Duodenal mucosa (tissue), 2 donors: Measurements from ENCODE around the gene SUMF1.

Experiments
- H3K27ac ChIP-seq: one replicate; pipeline ENCODE4 v1.7.0; 2013; ENCODE audit warnings: low read depth, low read length
- H3K27me3 ChIP-seq, 2 donors: one replicate each; pipeline ENCODE4 v1.7.0; 2013; ENCODE audit warnings: low read length in 2 of 2, control low read depth in 1 of 2; ENCODE audit not compliant: insufficient read depth in 2 of 2, control insufficient read depth in 1 of 2
- H3K36me3 ChIP-seq, 2 donors: one replicate each; pipeline ENCODE4 v1.7.0; 2013; ENCODE audit warnings: low read length in 2 of 2, control low read depth in 1 of 2; ENCODE audit not compliant: insufficient read depth in 2 of 2, control insufficient read depth in 1 of 2
- H3K4me1 ChIP-seq, 2 donors: one replicate each; pipeline ENCODE4 v1.7.0; 2013; ENCODE audit warnings: low read length in 2 of 2, control low read depth in 1 of 2; ENCODE audit not compliant: insufficient read depth in 2 of 2, control insufficient read depth in 1 of 2
- H3K4me3 ChIP-seq, 2 donors: one replicate each; pipeline ENCODE4 v1.7.0; 2013; ENCODE audit warnings: low read length in 2 of 2, low read depth in 1 of 2
- H3K9ac ChIP-seq, 2 donors: one replicate each; pipeline ENCODE4 v1.7.0; 2013; ENCODE audit warnings: low read length in 2 of 2, low read depth in 1 of 2
- H3K9me3 ChIP-seq, 2 donors: one replicate each; pipeline ENCODE4 v1.7.0; 2013; ENCODE audit warnings: low read length in 2 of 2, control low read depth in 1 of 2; ENCODE audit not compliant: control insufficient read depth in 1 of 2

Gene SUMF1

DNA sequence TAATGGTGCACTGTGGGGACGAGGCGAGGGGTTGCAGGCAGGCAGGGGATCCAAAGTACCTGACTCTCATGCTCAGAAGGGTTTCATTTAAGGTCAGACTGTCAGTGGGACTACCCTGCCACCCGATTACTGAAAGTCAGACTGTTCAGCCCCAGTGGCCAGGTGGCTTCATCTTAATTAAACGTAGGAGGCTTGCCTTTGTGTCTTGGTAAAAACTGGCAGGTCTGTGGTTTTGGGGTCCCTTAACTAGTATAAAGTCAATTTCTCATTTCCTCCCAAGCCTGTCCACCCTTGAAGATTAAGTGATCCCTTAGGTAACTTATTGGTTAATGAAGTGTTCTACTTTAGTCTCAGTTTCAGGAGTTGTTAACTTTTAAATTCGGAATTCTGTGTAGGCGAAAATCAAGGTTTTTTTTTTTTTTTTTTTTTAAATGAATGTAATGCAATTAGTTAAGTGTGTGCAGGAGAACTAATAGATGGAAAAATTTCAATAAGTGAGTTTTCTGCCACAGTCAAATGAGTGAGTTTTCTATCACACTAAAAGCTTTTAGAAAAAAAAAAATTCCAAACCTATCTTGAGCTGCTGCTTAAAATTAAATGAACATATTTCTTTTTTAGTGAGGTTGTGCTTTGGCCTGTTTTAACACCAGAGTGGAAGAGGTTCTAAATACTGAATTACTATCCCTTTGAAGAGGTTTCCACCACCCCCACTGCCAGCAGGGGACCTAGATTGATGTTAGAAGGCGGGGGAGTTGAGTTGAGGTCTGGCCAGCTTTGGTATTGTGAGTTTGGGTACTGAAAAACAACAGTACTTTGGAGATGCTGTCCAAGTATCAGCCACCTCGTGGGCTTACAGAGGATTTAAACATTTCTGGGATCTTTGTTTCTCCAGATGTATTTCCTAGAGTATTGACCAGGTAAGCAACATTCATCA, 41.2 kb upstream of the SUMF1 start:
- no peak overlapping the region for H3K27ac ChIP-seq

DNA sequence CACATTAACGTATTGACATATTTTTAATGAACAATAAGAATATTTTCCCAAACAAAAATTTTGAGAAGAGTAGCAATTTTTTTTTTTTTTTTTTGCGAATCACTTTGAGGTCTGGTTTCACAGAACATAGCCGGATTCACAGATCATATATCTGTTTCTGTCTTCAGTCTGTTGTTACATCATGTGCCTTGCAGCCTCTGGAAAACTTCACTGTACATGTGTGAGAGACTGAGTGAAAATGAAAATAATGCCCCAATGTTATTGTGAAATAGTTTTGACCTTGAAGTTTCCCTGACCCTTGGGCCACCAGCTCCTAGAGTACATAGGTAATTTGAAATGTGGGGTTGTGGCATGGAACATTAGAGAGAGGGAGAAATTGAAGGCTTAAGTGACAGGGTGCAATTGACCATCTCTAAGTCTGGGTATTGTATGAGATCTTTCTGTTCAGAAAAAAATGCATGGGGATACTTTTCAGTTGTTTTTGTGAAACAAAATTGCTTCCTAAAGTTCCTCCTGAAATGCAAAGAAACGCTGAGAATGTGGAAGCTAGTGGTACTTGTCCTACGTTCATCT, 40.0 kb upstream of the SUMF1 start:
- Histone ChIP-seq H3K4me1 (peaks cover 15 to 34% of the 10 kb centered on the region in 2 donors), H3K9ac (no peak overlapping the region), H3K9me3 (no peaks in the 10 kb centered on the region), H3K27me3 (no peaks in the 10 kb centered on the region), H3K36me3 (no peaks in the 10 kb centered on the region), H3K27ac (no peak overlapping the region), H3K4me3 (no peak overlapping the region)

More for the DNA sequence above, 41.2 kb upstream of the SUMF1 start:
- Histone ChIP-seq H3K36me3 (no peaks in the 10 kb centered on the region), H3K4me3 (no peak overlapping the region), H3K9ac (no peak overlapping the region), H3K27me3 (no peaks in the 10 kb centered on the region), H3K9me3 (no peaks in the 10 kb centered on the region), H3K4me1 (peaks cover 15 to 30% of the 10 kb centered on the region in 2 donors)

DNA sequence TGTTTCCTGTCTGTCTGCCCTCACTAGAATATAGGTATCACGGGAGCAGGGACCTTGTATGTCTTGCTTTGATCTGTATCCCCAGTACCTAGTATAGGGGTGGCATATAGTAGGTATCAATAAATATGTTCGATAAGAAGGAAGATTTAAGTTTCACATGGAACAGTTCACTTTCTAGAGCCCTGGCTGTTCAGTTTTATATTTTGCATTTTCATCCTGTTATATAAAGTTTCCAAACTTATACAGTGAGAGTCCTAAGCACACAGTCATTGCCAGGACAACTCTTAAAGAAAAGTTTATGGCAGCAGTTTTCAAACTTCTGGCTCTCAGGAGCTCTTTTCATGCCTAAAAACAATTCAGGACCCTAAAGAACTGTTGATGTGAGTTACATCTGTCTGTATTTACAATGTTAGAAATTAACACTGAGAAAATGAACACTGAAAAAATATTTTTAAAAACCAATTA, 39.5 kb upstream of the SUMF1 start:
- H3K9me3 ChIP-seq = no peaks in the 10 kb centered on the region
- H3K36me3 ChIP-seq = no peaks in the 10 kb centered on the region
- H3K4me3 ChIP-seq = no peak overlapping the region
- H3K9ac ChIP-seq = no peak overlapping the region
- H3K27me3 ChIP-seq = no peaks in the 10 kb centered on the region
- no peak overlapping the region for H3K27ac ChIP-seq
- H3K4me1 ChIP-seq = peaks cover 20 to 34% of the 10 kb centered on the region in 2 donors

DNA sequence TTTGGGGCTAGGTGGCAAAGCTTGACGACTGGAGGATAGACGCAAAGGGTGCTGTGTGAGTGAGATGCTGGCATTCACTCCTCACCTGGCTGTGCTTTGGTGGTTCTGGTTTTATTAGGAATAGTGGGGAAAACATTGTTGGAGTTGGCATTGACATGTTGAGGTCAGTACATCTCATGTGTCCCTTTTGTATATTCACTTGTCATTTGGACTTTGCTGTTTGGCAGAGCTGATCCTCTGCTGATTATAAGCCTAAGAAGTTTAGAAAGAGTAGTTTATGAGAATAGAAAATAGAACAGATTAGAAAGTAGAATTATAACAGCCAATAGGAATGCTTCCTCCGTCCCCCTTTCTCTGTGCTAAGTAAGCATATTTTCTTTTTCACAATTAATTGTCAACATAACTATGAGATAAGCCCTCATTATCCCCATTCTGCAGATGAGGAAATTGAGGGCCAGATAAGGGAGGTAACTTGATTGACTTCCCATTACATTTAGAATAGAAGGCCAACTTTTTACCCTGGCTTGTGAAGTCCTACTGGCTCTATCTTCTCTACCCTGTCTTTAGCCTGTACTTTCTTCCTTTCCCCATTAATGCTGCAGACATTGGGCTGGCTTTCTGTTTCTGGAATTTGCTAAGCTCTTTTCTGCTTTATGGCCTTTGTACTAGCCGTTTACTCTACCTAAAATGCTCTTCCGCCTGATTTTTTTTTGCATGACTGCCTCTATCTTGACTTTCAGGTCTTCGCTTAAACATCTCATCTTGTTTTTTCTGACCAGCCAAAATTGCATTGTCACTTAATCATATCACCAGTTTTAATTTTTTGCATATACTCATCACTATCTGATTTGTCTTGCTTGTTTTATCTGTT, 38.9 kb upstream of the SUMF1 start:
- no peak overlapping the region for H3K27ac ChIP-seq

DNA sequence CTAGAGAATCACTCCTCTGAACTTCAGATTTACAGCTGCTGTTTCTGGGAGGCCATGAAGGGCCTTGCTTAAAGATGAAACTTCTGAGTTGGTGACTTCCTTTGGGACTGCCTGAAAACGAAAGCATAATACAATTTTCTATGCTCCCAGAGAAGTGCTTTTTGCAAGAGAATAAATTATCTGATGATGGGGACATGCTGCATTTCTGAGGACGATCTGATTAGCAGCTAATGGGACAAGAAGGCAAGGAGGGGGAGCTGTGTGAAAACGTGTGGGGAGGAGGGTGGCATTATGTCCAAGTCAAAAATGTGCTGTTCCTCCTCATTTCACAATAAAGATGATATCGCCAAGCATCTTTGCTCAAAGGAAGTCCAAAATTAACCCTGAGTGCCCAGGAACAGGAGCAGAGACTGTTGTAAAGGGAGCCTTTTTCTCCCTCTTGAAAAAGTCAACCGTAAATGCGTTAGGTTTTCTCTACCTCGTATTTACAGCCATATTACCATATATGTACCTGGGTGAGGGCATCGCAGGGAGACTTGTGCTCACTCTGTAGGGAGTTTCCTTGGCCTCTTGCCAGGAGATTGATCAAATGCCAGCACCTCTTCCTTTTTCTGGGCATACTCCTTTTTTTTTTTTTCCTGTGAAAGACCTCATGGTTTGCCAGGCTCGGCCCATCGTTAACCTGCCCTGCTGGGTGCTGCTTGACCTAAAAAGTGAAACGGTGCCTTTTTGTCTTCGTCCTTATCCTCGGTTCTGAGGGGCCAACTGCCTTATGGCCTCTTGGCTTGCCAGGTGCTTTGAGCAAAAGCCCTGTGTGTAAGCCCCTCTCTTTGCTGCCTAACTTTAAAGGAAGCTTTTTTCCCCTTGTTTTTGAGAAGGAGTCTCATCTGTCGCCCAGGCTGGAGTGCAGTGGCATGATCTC, 37.5 kb upstream of the SUMF1 start:
- peak overlapping the region; percentile 47 to 56 for H3K4me3 ChIP-seq
- H3K27ac ChIP-seq = peak overlapping the region; percentile 33
- H3K9me3 ChIP-seq = no peaks in the 10 kb centered on the region
- peaks cover 0 to 4% of the 10 kb centered on the region in 2 donors for H3K36me3 ChIP-seq
- H3K27me3 ChIP-seq = no peaks in the 10 kb centered on the region
- peak overlapping the region; percentile 21 to 45 for H3K9ac ChIP-seq
- peaks cover 24 to 34% of the 10 kb centered on the region in 2 donors for H3K4me1 ChIP-seq

More for the DNA sequence above, 38.9 kb upstream of the SUMF1 start:
- H3K9me3 ChIP-seq = no peaks in the 10 kb centered on the region
- peaks cover 24 to 34% of the 10 kb centered on the region in 2 donors for H3K4me1 ChIP-seq
- H3K36me3 ChIP-seq = peaks cover 0 to 4% of the 10 kb centered on the region in 2 donors
- H3K9ac ChIP-seq = no peak overlapping the region
- H3K4me3 ChIP-seq = no peak overlapping the region
- no peaks in the 10 kb centered on the region for H3K27me3 ChIP-seq

DNA sequence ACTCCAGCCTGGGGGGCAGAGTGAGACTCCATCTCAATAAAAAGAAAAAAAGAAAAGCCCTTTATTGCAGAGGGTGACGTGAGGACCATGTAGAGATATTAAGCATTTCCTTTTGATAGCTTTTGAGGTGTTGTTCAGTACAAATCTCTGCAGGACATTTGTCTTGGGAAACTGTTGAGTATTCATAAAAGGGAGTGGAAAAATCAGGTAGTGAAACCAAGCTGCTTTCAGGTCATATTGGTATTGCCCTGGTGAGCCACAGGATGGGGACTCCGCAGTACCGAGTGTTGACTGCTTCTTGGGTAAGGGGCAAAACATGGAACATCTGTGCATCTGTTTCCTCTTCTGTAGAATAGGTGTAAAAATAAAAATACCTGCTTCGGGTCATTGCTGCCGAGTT, 36.0 kb upstream of the SUMF1 start:
- H3K36me3 ChIP-seq = peaks cover 0 to 4% of the 10 kb centered on the region in 2 donors
- peaks cover 24 to 33% of the 10 kb centered on the region in 2 donors for H3K4me1 ChIP-seq
- no peaks in the 10 kb centered on the region for H3K9me3 ChIP-seq
- no peaks in the 10 kb centered on the region for H3K27me3 ChIP-seq
- no peak overlapping the region for H3K9ac ChIP-seq
- no peak overlapping the region for H3K27ac ChIP-seq
- no peak overlapping the region for H3K4me3 ChIP-seq

DNA sequence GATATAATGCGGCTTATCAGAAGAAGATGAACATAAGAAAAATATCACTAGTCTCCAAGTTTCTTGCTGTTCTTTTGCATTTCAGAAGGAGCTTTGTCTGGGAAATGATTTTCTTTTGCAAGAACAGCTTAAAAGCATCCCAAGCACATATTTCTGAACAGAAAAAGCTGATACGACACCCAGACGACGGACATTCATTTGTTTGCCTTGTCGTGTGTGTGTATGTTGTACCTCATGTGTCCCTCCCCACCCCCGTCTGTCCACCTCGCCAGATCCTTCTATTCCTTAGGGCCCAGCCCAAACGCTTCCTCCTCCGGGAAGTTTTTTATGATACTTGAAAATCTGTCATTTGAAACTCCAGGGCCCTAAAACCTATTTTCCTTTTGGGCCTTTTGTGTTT, 34.9 kb upstream of the SUMF1 start:
- H3K27ac ChIP-seq = no peak overlapping the region
- no peaks in the 10 kb centered on the region for H3K27me3 ChIP-seq
- no peaks in the 10 kb centered on the region for H3K9me3 ChIP-seq
- no peak overlapping the region for H3K4me3 ChIP-seq
- peaks cover 0 to 4% of the 10 kb centered on the region in 2 donors for H3K36me3 ChIP-seq
- no peak overlapping the region for H3K9ac ChIP-seq
- peaks cover 24 to 27% of the 10 kb centered on the region in 2 donors for H3K4me1 ChIP-seq

DNA sequence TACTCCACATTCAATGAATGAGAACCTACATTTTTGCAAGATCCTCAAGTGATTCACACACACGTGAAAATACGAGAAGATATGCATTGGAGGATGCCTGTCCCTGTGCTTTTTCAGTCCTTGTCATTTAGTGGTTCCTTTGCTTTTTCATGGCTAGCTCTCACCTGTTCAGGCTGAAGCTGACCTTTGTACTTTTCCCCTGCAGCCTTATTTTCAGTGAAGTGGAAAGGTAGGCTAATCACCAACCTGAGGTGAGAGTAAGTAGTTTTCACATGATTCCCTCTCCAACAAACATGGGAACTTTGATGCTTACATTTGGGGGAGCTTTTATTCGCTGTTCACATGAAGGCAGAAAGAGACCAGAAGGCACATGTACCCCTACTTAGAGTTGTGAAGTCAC, 34.4 kb upstream of the SUMF1 start:
- peaks cover 24 to 27% of the 10 kb centered on the region in 2 donors for H3K4me1 ChIP-seq
- no peaks in the 10 kb centered on the region for H3K9me3 ChIP-seq
- no peaks in the 10 kb centered on the region for H3K27me3 ChIP-seq
- H3K4me3 ChIP-seq = no peak overlapping the region
- H3K9ac ChIP-seq = no peak overlapping the region
- H3K36me3 ChIP-seq = peaks cover 0 to 4% of the 10 kb centered on the region in 2 donors
- H3K27ac ChIP-seq = no peak overlapping the region

DNA sequence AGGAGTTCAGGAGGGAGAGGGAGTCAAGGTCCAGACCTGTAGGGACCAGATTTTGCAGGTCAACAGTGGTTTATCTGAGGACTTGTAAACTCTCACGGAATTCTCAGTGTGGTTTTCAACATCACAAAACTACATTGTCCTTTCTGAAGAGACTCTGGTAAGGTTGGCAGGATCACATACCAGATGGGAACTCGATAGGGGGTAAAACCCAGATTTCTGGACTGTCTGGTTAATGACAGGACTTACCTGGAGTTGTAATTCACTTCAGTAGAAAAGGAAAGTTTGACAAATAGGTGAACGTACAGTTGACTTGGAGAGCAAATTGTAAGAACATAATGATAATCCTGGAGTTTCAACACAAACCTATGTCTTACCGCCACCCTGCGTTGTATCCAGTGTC, 31.4 kb upstream of the SUMF1 start:
- no peak overlapping the region for H3K4me3 ChIP-seq
- peaks cover 17 to 21% of the 10 kb centered on the region in 2 donors for H3K4me1 ChIP-seq
- no peaks in the 10 kb centered on the region for H3K27me3 ChIP-seq
- H3K9ac ChIP-seq = no peak overlapping the region
- no peak overlapping the region for H3K27ac ChIP-seq
- no peaks in the 10 kb centered on the region for H3K9me3 ChIP-seq
- H3K36me3 ChIP-seq = peaks cover 0 to 4% of the 10 kb centered on the region in 2 donors
